Lower leg skin (tissue), 3 donors: ENCODE measurements around the gene KCNE4.

ENCODE experiments used
- CTCF ChIP-seq, 3 donors: fragments of 450-650 bp; IDR thresholded peaks; one replicate each; pipeline ENCODE4 v1.5.1; 2016; ENCODE audit warnings: antibody characterized with exemption in 3 of 3, mild to moderate bottlenecking in 3 of 3, moderate library complexity in 2 of 3
- POLR2A ChIP-seq, 2 donors: fragments of 450-650 bp; IDR thresholded peaks; one replicate each; pipeline ENCODE4 v1.6.1; 2016 to 2017; ENCODE audit warnings: antibody characterized with exemption in 2 of 2, mild to moderate bottlenecking in 1 of 2, moderate library complexity in 1 of 2

GRCh38 chr2:223057569-223057968 is 5.6 kb downstream of the KCNE4 start:
- no peak for TF ChIP-seq CTCF (IDR thresholded peaks at IDR 0.05)
- no peak for TF ChIP-seq POLR2A (IDR thresholded peaks at IDR 0.05)
